Upper lobe of left lung (tissue), 4 donors: ENCODE results near the gene BHMT2.

Experiments used
- CTCF ChIP-seq, 6 experiments: fragments of 450-650 bp in 4 of 6; fragments of 200-600 bp in 2 of 6; sonication (generic) in 2 of 6; IDR thresholded peaks; one replicate each; pipeline ENCODE4 v1.5.1; 2016 to 2019; ENCODE audit warnings: antibody characterized with exemption in 6 of 6
- EP300 ChIP-seq, 4 donors: sonication (generic); formaldehyde crosslinking; IDR thresholded peaks; one replicate each; pipeline ENCODE4 v1.5.1; 2017; ENCODE audit warnings: antibody characterized with exemption in 4 of 4, control low read depth in 2 of 4
- POLR2A ChIP-seq, 4 donors: fragments of 450-650 bp; IDR thresholded peaks; one replicate each; pipeline ENCODE4 v1.5.1; 2016 to 2017; ENCODE audit warnings: antibody characterized with exemption in 4 of 4, mild to moderate bottlenecking in 2 of 4
- POLR2AphosphoS5 ChIP-seq, 2 donors: sonication (generic); formaldehyde crosslinking; IDR thresholded peaks; one replicate each; pipeline ENCODE4 v1.5.1; 2017; ENCODE audit warnings: antibody characterized with exemption in 2 of 2

GRCh38 chr5:79109527-79110492 is 40.2 kb downstream of the BHMT2 start:
- TF ChIP-seq POLR2AphosphoS5 (IDR thresholded peaks at IDR 0.05) (no peak), CTCF (IDR thresholded peaks at IDR 0.05) (peak in 2 of 6 experiments; percentile 30), POLR2A (IDR thresholded peaks at IDR 0.05) (no peak), EP300 (IDR thresholded peaks at IDR 0.05) (no peak)
